MM.1S (cell line): ENCODE measurements around the gene GDNF.

Experiments used
- EZH2 ChIP-seq: fragments of 300-600 bp; sonication (generic); optimal IDR thresholded peaks from 2 replicates; pipeline ENCODE3; 2017; ENCODE audit warnings: low read depth, mild to moderate bottlenecking, antibody characterized with exemption, low read length, mixed read lengths
- EZH2phosphoT487 ChIP-seq: fragments of 300-600 bp; sonication (generic); IDR thresholded peaks from 2 replicates; pipeline ENCODE4 v1.6.1; 2018; ENCODE audit warnings: antibody characterized with exemption, low read length
- TF ChIP-seq, protein P1 (sequence below): fragments of 300-600 bp; sonication (generic); IDR thresholded peaks from 2 replicates; pipeline ENCODE4 v1.5.1; 2016; ENCODE audit warnings: antibody characterized with exemption, low read length, mixed read lengths

DNA sequence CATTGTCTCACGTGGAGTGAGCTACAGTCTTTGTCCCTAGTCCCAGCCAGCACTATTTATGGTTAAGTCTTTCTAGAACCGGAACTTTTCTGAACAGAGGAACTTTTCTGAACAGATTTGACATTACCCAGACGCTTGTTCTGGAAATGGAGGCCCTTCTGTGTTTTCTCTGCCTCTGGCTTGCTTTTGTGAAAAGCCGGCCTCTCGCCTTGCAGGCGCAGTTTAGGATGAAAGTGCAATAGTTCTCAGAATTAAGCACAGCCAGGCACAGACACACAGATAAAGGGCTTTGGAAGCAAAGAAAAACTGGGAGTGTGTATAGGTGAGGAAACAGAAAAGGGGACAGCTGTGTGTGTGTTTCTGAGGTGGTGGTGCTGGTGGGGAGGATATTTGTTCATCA is 5.9 kb downstream of the GDNF start:
- TF ChIP-seq, protein P1, sequence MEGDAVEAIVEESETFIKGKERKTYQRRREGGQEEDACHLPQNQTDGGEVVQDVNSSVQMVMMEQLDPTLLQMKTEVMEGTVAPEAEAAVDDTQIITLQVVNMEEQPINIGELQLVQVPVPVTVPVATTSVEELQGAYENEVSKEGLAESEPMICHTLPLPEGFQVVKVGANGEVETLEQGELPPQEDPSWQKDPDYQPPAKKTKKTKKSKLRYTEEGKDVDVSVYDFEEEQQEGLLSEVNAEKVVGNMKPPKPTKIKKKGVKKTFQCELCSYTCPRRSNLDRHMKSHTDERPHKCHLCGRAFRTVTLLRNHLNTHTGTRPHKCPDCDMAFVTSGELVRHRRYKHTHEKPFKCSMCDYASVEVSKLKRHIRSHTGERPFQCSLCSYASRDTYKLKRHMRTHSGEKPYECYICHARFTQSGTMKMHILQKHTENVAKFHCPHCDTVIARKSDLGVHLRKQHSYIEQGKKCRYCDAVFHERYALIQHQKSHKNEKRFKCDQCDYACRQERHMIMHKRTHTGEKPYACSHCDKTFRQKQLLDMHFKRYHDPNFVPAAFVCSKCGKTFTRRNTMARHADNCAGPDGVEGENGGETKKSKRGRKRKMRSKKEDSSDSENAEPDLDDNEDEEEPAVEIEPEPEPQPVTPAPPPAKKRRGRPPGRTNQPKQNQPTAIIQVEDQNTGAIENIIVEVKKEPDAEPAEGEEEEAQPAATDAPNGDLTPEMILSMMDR: no peak
- TF ChIP-seq EZH2phosphoT487 (no peak), EZH2 (no peak)
